Measurements from ENCODE around the gene EMILIN2. TPM values are rescaled to one million over a fixed set of nuclear protein-coding genes. Genes with fewer than 3 reads are reported as not detected.

Gene EMILIN2
- total and polyA plus RNA-seq, 4 donors: 13.5 to 63.2 (median 36.0) TPM

- WGBS, 2 donors: 7 to 8% methylated on average over 78 to 92 of the region's 92 CpGs
- H3K9me3 ChIP-seq (ENCODE audit: control insufficient read depth in 4 of 4, insufficient read depth in 3 of 4, low read length in 3 of 4): no peaks in the 10 kb centered on the region
- DNase-seq (peak; percentile 74 to 86 (median 78)), ATAC-seq (ENCODE audit: insufficient read depth, low FRiP score) (peak; percentile 67)
- peak overlapping the region; percentile 65 for H3K4me3 ChIP-seq
- H3K27ac ChIP-seq (ENCODE audit: low read depth in 1 of 2, low read length in 1 of 2): peak overlapping the region; percentile 90 to 91
- H3K4me1 ChIP-seq (ENCODE audit: control insufficient read depth in 5 of 5, insufficient read depth in 5 of 5, low read length in 5 of 5): peaks cover 7 to 32% (median 15%) of the 10 kb centered on the region in 5 donors
- TF ChIP-seq CTCF (IDR thresholded peaks at IDR 0.05; ENCODE audit: control extremely low read depth, extremely low read depth): no peak
- peaks cover 0 to 24% (median 9%) of the 10 kb centered on the region in 4 donors for H3K36me3 ChIP-seq (ENCODE audit: control insufficient read depth in 4 of 4, insufficient read depth in 4 of 4, low read length in 4 of 4)
- no peak overlapping the region for H3K9ac ChIP-seq (ENCODE audit: insufficient read depth in 1 of 2, low read length in 2 of 2)
- no peaks in the 10 kb centered on the region for H3K27me3 ChIP-seq (ENCODE audit: control insufficient read depth in 3 of 3, insufficient read depth in 3 of 3, low read length in 2 of 3)
Observed at GRCh38 chr18:2905854-2906703, 59.3 kb downstream of the EMILIN2 start.

GRCh38 chr18:2906704-2907549 lies 60.1 kb downstream of the EMILIN2 start:
- H3K27me3 ChIP-seq (ENCODE audit: control insufficient read depth in 3 of 3, insufficient read depth in 3 of 3, low read length in 2 of 3): no peaks in the 10 kb centered on the region
- H3K27ac ChIP-seq (ENCODE audit: low read depth in 1 of 2, low read length in 1 of 2): peak overlapping the region; percentile 90 to 91
- ATAC-seq (ENCODE audit: insufficient read depth, low FRiP score) (peak; percentile 63), DNase-seq (peak; percentile 48 to 60 (median 53))
- no peak for TF ChIP-seq CTCF (IDR thresholded peaks at IDR 0.05; ENCODE audit: control extremely low read depth, extremely low read depth)
- WGBS, 2 donors: 2% methylated on average over 44 to 73 of the region's 73 CpGs
- H3K4me3 ChIP-seq: peak overlapping the region; percentile 65
- peak overlapping the region in 1 of 2 donors; percentile 53 for H3K9ac ChIP-seq (ENCODE audit: insufficient read depth in 1 of 2, low read length in 2 of 2)
- H3K4me1 ChIP-seq (ENCODE audit: control insufficient read depth in 5 of 5, insufficient read depth in 5 of 5, low read length in 5 of 5): peaks cover 7 to 24% (median 12%) of the 10 kb centered on the region in 5 donors
- H3K9me3 ChIP-seq (ENCODE audit: control insufficient read depth in 4 of 4, insufficient read depth in 3 of 4, low read length in 3 of 4): no peaks in the 10 kb centered on the region
- H3K36me3 ChIP-seq (ENCODE audit: control insufficient read depth in 4 of 4, insufficient read depth in 4 of 4, low read length in 4 of 4): peaks cover 0 to 26% (median 9%) of the 10 kb centered on the region in 4 donors

- peak overlapping the region in 1 of 2 donors; percentile 53 for H3K9ac ChIP-seq (ENCODE audit: insufficient read depth in 1 of 2, low read length in 2 of 2)
Observed at GRCh38 chr18:2907550-2908135, 60.8 kb downstream of the EMILIN2 start.

More at GRCh38 chr18:2907550-2908135, 60.8 kb downstream of the EMILIN2 start:
- Histone ChIP-seq H3K4me3 (peak overlapping the region; percentile 65), H3K27ac (ENCODE audit: low read depth in 1 of 2, low read length in 1 of 2) (peak overlapping the region in 1 of 2 donors; percentile 90), H3K36me3 (ENCODE audit: control insufficient read depth in 4 of 4, insufficient read depth in 4 of 4, low read length in 4 of 4) (peaks cover 0 to 27% (median 9%) of the 10 kb centered on the region in 4 donors), H3K27me3 (ENCODE audit: control insufficient read depth in 3 of 3, insufficient read depth in 3 of 3, low read length in 2 of 3) (no peaks in the 10 kb centered on the region), H3K9me3 (ENCODE audit: control insufficient read depth in 4 of 4, insufficient read depth in 3 of 4, low read length in 3 of 4) (no peaks in the 10 kb centered on the region), H3K4me1 (ENCODE audit: control insufficient read depth in 5 of 5, insufficient read depth in 5 of 5, low read length in 5 of 5) (peaks cover 7 to 17% (median 8%) of the 10 kb centered on the region in 5 donors)
- WGBS, 2 donors: 65 to 73% methylated on average over 5 of the region's 5 CpGs
- no peak for TF ChIP-seq CTCF (IDR thresholded peaks at IDR 0.05; ENCODE audit: control extremely low read depth, extremely low read depth)
- ATAC-seq (ENCODE audit: insufficient read depth, low FRiP score) (no peak), DNase-seq (no peak)

Data from lung (tissue), 12 donors.